M059J (cell line): Measurements from ENCODE around the gene MICALL1. TPM values are rescaled to one million over a fixed set of nuclear protein-coding genes. Genes with fewer than 3 reads are reported as not detected.

ENCODE experiments used
- DNase-seq: peaks from one replicate; pipeline ENCODE4 v3.0.0-alpha.2; 2012; ENCODE audit warnings: low read depth
- total RNA-seq: library from RNA; depleted of rRNA; stranded (reverse); fragments of >200 nt; shearing (Covaris generic); gene quantifications from 2 replicates; pipeline ENCODE4 v1.2.3, GENCODE V29; 2014

MICALL1 gene
- total RNA-seq, 1 experiment from 2014 or later = 13.7 TPM

DNA sequence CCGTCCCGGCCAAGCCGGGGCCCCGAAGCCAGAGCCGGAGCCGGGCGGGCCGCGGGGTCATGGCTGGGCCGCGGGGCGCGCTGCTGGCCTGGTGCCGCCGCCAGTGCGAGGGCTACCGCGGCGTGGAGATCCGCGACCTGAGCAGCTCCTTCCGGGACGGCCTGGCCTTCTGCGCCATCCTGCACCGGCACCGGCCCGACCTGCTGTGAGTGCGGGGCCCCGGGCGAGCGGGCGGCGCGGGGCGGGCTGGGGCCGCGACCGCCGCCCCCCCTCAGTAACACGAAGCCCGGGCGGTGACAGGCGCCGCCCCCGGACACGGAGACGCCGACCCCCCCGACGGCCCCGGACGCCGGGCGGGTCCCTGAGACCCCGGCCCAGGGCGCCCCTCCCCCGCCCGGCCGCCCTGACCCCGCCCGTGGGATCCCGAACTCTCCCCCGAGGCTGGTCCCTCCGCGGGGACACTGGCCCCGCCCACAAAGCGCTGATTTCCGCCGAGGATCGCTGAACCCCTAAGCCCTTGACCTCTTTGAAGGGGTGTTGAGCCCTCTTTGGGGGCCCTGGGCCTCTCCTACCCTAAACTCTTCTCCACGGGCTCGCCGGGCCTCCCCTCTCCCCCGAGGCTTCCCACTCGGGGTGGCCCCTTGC is 389 bp downstream of the MICALL1 start:
- no peak for DNase-seq

DNA sequence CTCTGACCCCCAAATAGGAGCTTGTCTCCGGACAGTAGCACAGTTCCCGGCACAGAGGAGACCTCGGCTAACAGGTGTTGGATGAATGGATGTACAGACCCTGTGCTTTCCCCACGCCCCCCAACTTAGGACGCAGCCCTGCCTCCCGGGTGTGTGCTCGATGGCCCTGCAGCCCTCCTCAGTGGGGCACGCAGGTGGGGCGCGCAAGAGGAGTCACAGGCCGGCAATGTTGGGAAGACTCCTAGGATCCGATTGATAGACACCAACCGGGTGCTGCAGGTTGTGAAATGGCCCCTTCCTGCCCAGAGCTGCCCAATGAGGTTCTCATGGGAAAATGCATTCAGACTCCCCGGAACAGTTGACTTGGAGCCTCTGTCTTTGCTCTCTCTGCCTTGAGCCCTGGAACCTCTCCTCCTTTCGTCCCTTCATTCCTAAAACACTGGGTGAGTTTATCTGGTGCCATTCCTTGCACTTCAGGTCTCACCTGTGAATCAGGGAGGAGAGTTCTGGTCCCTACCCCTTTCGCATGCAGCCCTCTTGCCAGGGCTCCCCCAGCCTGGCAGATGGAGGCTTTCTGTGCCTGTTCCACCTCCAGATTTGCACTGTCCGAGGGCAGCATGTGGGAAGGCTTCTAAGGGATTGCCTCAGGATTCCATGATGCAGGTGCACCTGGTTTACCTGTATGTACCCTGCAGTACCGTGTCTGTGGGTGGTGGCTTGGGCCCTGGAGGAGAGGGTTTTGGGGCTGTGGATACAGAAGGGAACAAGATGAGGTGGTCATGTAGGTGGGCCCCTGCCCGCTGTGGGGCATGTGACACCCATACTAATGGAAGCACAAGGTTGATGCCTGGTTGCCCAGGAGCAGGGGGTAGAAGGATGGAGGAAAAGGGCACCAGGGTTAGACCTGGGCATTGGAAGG is 1.2 kb downstream of the MICALL1 start:
- no peak for DNase-seq

DNA sequence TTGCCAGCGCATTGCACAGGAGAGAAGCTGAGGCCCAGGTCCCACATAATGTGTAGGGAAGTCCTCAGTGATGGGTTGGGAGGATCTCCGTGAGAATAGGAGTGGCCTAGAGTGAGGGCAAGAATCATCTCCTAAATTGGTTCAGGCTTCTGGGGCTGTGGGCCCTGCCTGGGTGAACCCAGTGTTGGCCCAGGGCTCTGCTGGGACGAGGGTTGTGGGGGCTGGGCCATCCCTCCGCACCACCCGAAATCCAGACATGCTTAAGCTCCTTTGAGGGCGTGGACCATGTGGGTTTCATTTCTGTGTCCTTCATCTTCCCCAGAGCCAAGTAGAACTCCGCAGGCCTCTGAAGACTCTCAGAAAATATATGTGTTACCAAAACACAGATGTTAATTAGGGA is 3.7 kb downstream of the MICALL1 start:
- DNase-seq = no peak

- no peak for DNase-seq
These were observed 5.0 kb downstream of the MICALL1 start for GRCh38 chr22:37910890-37911672.

DNA sequence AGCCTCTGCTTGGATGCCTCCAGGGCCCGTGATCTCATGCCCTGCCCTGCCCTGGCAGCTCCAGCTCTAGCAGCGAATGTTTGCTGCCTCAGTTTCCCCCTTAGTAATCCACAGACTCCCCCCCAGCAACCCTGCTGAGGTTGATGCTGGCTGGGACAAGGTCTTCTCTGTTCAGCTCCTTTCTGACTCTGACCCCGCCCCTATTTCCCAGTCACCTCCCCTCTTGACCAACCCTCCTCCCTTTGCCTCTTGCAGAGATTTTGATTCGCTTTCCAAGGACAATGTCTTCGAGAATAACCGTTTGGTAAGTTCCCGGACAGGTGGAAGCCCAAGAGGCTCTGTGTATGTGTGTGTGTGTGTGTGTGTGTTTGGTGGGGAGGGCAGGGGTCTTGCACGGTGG is 5.6 kb downstream of the MICALL1 start:
- no peak for DNase-seq

GRCh38 chr22:37912171-37912570 is 6.1 kb downstream of the MICALL1 start:
- no peak for DNase-seq

DNA sequence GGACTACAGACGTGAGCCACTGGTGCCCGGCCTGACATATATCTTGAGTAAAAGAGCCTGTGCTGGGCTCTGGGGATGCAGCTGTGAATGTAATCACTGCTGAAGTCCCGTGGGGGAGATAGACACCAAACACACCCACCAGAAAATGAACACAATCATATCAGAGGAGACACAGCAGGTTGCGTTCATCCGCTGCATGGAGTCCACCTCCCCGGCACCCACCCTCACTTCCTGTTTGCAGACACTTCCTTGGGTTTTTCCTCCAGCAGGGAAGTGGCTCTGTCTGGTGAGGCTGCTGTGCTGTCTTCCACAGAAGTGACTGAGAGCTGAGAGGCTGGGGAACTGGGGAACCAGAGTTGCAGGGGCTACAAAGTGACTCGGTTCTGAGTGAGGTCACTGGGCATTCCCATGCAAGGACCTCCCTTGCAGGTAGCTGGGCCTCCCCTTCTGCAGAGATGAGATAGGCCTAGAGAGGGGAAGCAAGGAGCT is 7.2 kb downstream of the MICALL1 start:
- DNase-seq = no peak

DNA sequence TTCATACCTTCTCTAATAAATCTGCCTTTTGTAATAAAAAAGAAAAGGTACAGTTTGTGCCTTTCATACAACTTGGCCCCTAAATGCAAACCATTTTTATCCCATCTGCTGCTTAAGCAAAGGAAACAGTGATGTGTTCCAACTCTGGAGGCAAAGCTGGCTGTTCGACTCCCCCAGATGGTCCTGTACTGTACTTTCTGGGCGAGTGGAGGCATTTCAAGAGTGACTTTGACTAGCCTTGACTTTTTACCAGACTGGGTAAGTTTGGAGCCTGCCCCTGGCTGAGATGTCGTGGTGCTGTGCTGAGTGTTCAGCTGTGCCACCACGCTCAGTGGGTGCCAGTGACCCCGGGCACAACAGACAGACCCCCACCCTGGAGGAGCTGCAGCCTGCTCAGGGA is 10.2 kb downstream of the MICALL1 start:
- DNase-seq = no peak

DNA sequence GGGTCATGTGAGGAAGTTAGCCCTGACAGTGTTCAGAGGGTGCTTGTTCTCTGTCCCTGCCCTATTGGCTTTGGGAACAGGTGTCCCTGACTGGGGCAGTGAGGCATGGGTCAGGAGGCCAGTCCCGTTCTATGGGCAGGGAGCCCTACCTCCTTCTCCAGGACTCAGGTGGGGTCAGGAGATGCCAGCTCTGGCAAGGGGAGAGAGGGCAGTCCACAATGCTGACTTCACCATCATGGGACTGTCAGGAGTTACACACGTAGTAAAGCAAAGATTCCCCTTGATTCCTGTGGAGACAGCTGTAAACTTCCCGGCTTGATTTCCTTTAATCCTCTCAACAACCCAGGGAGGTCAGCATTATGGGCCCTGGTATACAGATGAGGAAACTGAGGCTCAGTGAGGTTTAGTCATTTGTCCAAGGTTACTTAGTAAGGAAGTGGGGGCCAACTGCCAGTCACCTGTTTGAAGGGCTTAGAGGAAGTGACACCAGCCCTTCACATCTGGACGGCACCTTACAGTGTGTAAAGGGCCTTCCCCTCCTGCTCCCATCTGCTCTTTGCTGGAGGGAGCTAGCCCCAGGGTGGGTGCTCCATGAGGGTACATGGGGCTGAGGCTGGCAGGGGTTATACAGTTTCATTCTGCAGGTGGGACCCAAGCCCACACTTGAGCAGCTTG is 11.9 kb downstream of the MICALL1 start:
- DNase-seq = no peak

- no peak for DNase-seq
These were observed 12.6 kb downstream of the MICALL1 start for GRCh38 chr22:37918580-37919270.

GRCh38 chr22:37920126-37920525 is 14.0 kb downstream of the MICALL1 start:
- DNase-seq = no peak

GRCh38 chr22:37922191-37922590 is 16.1 kb downstream of the MICALL1 start:
- DNase-seq = no peak

DNA sequence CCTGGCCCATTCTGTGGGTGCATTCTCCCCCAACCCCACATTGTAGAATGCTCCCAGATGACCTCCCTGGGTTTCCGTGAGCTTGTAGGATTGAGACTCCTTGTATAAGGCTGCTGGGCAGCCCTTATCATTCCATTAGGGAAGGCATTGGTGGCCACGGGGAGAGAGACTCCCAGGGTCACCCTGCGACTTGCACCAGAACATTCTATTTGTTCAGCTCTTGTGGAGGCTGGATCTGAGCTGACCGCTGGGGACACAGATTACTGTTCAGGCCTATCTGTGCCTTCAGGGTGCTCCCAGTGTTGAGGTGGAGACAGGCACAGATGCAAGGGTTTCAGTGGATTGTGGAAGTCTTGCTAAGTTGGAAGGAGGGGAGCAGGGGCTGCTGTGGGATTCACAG is 17.8 kb downstream of the MICALL1 start:
- no peak for DNase-seq

DNA sequence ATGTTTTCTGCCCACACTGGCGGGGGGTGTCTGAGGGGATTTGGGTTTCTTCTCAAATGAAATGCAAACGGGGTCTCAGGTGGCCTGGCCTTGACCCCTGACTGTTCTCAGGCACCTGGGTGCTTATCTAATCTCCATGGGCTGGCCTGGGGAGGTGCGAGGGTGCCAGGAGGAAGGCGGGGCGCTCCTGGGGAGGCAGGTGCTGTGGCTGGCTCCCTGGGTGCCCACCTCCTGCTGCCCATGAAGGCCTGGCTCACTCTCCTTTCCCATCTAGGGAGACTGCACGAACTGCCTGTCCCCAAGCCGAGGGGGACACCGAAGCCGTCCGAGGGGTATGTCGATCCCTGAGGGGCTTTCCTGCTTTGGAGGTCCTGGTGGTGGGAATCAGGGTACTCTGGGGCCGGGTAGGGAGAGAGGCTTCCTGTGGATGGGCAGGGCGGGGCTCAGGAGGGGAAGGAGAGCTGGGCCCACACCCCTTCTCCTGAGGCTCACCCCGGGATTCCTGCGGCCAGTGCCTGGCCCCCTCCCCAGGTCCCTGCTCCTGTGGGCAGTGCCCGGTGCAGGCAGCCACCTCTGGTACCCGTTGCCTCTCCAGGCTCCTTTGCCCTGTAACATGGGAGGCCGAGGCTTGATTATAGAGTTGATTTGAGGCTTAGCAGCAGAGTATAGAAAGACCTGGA is 18.4 kb downstream of the MICALL1 start:
- no peak for DNase-seq

- no peak for DNase-seq
These were observed 19.2 kb downstream of the MICALL1 start for GRCh38 chr22:37925330-37925729.

GRCh38 chr22:37925767-37926166 is 19.7 kb downstream of the MICALL1 start:
- DNase-seq = no peak

DNA sequence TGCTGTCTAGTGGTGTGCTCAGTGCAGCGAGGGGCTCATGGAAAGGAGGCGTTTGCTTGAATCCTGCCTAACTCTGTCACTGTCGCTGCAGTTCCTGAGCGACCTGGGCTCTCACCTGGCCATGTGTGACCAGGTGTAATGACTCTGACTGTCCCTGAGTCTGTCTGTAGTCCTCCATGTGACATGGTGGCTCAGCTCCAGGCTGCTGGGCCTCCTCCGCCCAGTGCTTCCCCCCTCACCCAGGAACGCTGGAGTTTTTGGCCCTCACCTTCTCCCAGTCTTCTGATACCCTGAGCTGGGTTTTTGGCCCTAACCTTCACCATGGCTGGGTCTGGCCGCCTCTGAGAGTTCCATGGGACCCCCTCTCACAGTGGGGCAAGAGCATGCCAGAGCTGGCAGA is 20.3 kb downstream of the MICALL1 start:
- no peak for DNase-seq

DNA sequence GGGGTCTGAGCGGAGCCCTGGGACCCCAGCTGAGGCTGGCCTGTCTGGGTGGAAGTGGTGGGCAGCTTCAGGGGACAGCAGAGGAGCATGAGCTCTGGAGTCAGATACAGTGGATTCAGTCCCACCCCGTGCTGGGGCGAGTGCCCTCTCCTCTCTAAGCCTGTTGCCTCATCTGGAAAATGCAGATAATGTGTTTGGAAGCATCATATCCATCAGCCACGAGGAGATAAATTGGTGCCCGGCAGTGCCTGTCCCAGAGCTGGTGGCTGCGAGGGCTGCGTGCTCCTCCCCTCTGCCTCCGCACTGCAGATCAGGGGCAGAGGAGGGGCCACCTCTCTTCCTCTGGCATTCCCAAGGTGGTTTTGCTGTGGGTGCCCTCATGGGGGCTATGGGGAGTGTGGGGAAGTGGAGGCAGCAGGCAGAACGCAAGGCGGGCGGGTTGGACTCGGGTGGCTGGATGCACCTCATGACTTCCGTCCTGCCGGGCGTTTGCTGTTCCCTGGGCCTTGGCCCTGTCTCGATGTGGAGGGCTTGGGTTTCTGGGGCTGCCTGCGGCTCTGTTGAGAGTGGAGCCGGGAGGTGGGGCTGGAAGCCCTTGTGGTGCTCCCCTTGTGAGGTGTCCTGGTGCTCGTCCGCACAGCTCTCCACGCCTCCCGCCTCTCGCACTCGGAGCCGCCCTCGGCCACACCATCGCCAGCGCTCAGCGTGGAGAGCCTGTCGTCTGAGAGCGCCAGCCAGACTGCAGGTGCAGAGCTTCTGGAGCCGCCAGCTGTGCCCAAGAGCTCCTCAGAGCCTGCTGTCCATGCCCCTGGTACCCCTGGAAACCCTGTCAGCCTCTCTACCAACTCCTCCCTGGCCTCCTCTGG is 20.9 kb downstream of the MICALL1 start:
- no peak for DNase-seq

- no peak for DNase-seq
These were observed 21.5 kb downstream of the MICALL1 start for GRCh38 chr22:37927637-37927936.

- DNase-seq = no peak
These were observed 23.3 kb downstream of the MICALL1 start for GRCh38 chr22:37929390-37929789.
